ENCODE data around the gene SPHK2. TPM values are rescaled to one million over a fixed set of nuclear protein-coding genes. Genes with fewer than 3 reads are reported as not detected.

Gene SPHK2
- total and polyA plus RNA-seq, 2 experiments from 2014 or later = 18.3 to 50.3 TPM

GRCh38 chr19:48617146-48617937 is 2.0 kb upstream of the SPHK2 start:
- peak overlapping the region; percentile 98 for H3K27ac Mint-ChIP-seq
- Histone ChIP-seq H2AFZ (no peak overlapping the region), H3K36me3 (ENCODE audit: insufficient read depth) (peaks cover 32% of the 10 kb centered on the region), H3K4me3 (peak overlapping the region; percentile 97), H3K4me2 (peak overlapping the region; percentile 99), H3K4me1 (ENCODE audit: insufficient read depth) (peaks cover 39% of the 10 kb centered on the region), H3F3A (replicated peaks; ENCODE audit: low read depth) (peaks cover 52% of the 10 kb centered on the region), H3K9me2 (ENCODE audit: insufficient read depth) (no peaks in the 10 kb centered on the region), H4K20me1 (replicated peaks; ENCODE audit: insufficient read depth) (peaks cover 21% of the 10 kb centered on the region), H3K79me2 (replicated peaks; ENCODE audit: insufficient read depth) (peaks cover 40% of the 10 kb centered on the region), H3K27ac (ENCODE audit: low read depth) (peak overlapping the region; percentile 99), H3K27me3 (ENCODE audit: insufficient read depth) (no peaks in the 10 kb centered on the region)
- peaks cover 50% of the 10 kb centered on the region for H3K36me3 Mint-ChIP-seq (ENCODE audit: low read depth)
- H3K27me3 Mint-ChIP-seq (ENCODE audit: insufficient read depth, low read depth, poor library complexity) = peaks cover 37% of the 10 kb centered on the region
- peak overlapping the region; percentile 93 for H3K4me3 Mint-ChIP-seq
- no peaks in the 10 kb centered on the region; the same call in 1 of the 3 replicates for H3K9me3 Mint-ChIP-seq
- DNase-seq (ENCODE audit: low spot score) (no peak), ATAC-seq (no peak)
- TF ChIP-seq REST (IDR thresholded peaks at IDR 0.05; ENCODE audit: unreplicated experiment) (no peak), ZNF462 (CRISPR knock-in tag; IDR thresholded peaks at IDR 0.05) (no peak)
- H3K4me1 Mint-ChIP-seq = peaks cover 50% of the 10 kb centered on the region

Measured in GM23338 (cell line).